GM12878 (cell line): Measurements from ENCODE around the gene PARP6. TPM values are rescaled to one million over a fixed set of nuclear protein-coding genes. Genes with fewer than 3 reads are reported as not detected.

Source experiments
- ATF7 ChIP-seq: fragments of 450-650 bp; IDR thresholded peaks from 2 replicates; pipeline ENCODE4 v1.6.1; 2016; ENCODE audit warnings: low read depth, mild to moderate bottlenecking
- BACH1 ChIP-seq: fragments of 450-650 bp; IDR thresholded peaks from 2 replicates; pipeline ENCODE4 v1.6.1; 2017; ENCODE audit warnings: mild to moderate bottlenecking, borderline replicate concordance
- BRCA1 ChIP-seq: IDR thresholded peaks from 2 replicates; pipeline ENCODE4 v1.6.1; 2011; ENCODE audit warnings: low read depth, low read length, improper control_type of control experiment
- E4F1 ChIP-seq: fragments of 450-650 bp; IDR thresholded peaks from 2 replicates; pipeline ENCODE4 v1.6.1; 2018; ENCODE audit warnings: borderline replicate concordance, mild to moderate bottlenecking; ENCODE audit not compliant: partially characterized antibody
- FOS ChIP-seq: IDR thresholded peaks from 3 replicates; pipeline ENCODE4 v1.6.1; 2011; ENCODE audit warnings: borderline replicate concordance; ENCODE audit not compliant: insufficient read length; ENCODE audit errors: extremely low read depth
- JUNB ChIP-seq: IDR thresholded peaks from 2 replicates; pipeline ENCODE4 v1.6.1; 2016; ENCODE audit warnings: antibody characterized with exemption, mild to moderate bottlenecking
- MEF2B ChIP-seq: fragments of 450-650 bp; IDR thresholded peaks from 2 replicates; pipeline ENCODE4 v1.6.1; 2018; ENCODE audit warnings: mild to moderate bottlenecking, moderate library complexity; ENCODE audit not compliant: partially characterized antibody, poor library complexity, severe bottlenecking
- MXI1 ChIP-seq: fragments of 150-350 bp; IDR thresholded peaks from 2 replicates; pipeline ENCODE4 v1.6.1; 2011; ENCODE audit warnings: low read depth, mild to moderate bottlenecking, inconsistent platforms, low read length, improper control_type of control experiment
- NFYB ChIP-seq: IDR thresholded peaks from 2 replicates; pipeline ENCODE4 v1.6.1; 2011; ENCODE audit warnings: low read depth, mild to moderate bottlenecking, low read length, improper control_type of control experiment, moderate library complexity; ENCODE audit not compliant: insufficient read depth
- NR2F1 ChIP-seq: fragments of 450-650 bp; conservative IDR thresholded peaks from 2 replicates; pipeline ENCODE4 v1.6.1; 2017; ENCODE audit warnings: mild to moderate bottlenecking
- NRF1 ChIP-seq: conservative IDR thresholded peaks from 2 replicates; pipeline ENCODE4 v1.6.1; 2011; ENCODE audit warnings: mild to moderate bottlenecking, low read depth, low read length, improper control_type of control experiment
- PML ChIP-seq: IDR thresholded peaks from 2 replicates; pipeline ENCODE4 v1.6.1; 2012; ENCODE audit warnings: low read length, inconsistent platforms
- RELA ChIP-seq: fragments of 450-650 bp; IDR thresholded peaks from 2 replicates; pipeline ENCODE4 v1.8.0; 2014; ENCODE audit warnings: borderline replicate concordance; ENCODE audit not compliant: partially characterized antibody
- RFX5 ChIP-seq: IDR thresholded peaks from 2 replicates; pipeline ENCODE4 v1.6.1; 2011; ENCODE audit warnings: low read depth, low read length, improper control_type of control experiment
- RUNX3 ChIP-seq: IDR thresholded peaks from 2 replicates; pipeline ENCODE4 v1.6.1; 2012; ENCODE audit warnings: low read length, inconsistent platforms
- SIN3A ChIP-seq: IDR thresholded peaks from 2 replicates; pipeline ENCODE4 v1.6.1; 2012; ENCODE audit warnings: low read depth, low read length, improper control_type of control experiment
- SIX5 ChIP-seq: IDR thresholded peaks from 2 replicates; pipeline ENCODE4 v1.6.1; 2011; ENCODE audit warnings: mild to moderate bottlenecking, low read depth, low read length, moderate library complexity; ENCODE audit not compliant: severe bottlenecking
- SMAD5 ChIP-seq: IDR thresholded peaks from 2 replicates; pipeline ENCODE4 v1.6.1; 2016; ENCODE audit warnings: antibody characterized with exemption, low read depth
- USF2 ChIP-seq: IDR thresholded peaks from 2 replicates; pipeline ENCODE4 v1.6.1; 2011; ENCODE audit warnings: low read depth, low read length, improper control_type of control experiment, borderline replicate concordance
- WRNIP1 ChIP-seq: IDR thresholded peaks from 2 replicates; pipeline ENCODE4 v1.6.1; 2011; ENCODE audit warnings: low read depth, low read length, improper control_type of control experiment, borderline replicate concordance
- ZBTB33 ChIP-seq: fragments of 450-650 bp; IDR thresholded peaks from 2 replicates; pipeline ENCODE4 v1.6.1; 2017; ENCODE audit warnings: mild to moderate bottlenecking
- ZNF592 ChIP-seq: fragments of 450-650 bp; IDR thresholded peaks from 2 replicates; pipeline ENCODE4 v1.6.1; 2017; ENCODE audit warnings: mild to moderate bottlenecking, moderate library complexity
- polyA plus RNA-seq, 11 experiments: library from polyadenylated mRNA; depleted of rRNA in 4 of 11; unstranded in 6 of 11; stranded (reverse) in 5 of 11; fragments of >200 nt; fragmentation: Nextera tagmentation in 4 of 11; fragmentation: Illumina TruSeq in 1 of 11; extraction: Ambion mirVana in 4 of 11; extraction: Trizol in 1 of 11; gene quantifications; 1 replicate in 1 of 11; 2 replicates in 10 of 11; pipeline versions ENCODE4 v1.2.1 to v1.2.3, GENCODE V29; 2011 to 2016; ENCODE audit warnings: inconsistent platforms in 2 of 11, missing spikeins in 2 of 11, low read depth in 1 of 11
- total RNA-seq, 4 experiments: library from RNA; depleted of rRNA in 3 of 4; stranded (reverse); fragments of >200 nt in 3 of 4; fragmentation: Illumina TruSeq in 1 of 4; extraction: Trizol in 1 of 4; gene quantifications; 2 replicates each; pipeline versions ENCODE4 v1.2.1 to v1.2.3, GENCODE V29; 2013 to 2021

Gene PARP6
- total and polyA plus RNA-seq, 10 of the 15 experiments (the other 5 are each of a cell fraction or from before 2014, with no cell fraction given): 14.3 to 73.5 (median 26.9) TPM

DNA sequence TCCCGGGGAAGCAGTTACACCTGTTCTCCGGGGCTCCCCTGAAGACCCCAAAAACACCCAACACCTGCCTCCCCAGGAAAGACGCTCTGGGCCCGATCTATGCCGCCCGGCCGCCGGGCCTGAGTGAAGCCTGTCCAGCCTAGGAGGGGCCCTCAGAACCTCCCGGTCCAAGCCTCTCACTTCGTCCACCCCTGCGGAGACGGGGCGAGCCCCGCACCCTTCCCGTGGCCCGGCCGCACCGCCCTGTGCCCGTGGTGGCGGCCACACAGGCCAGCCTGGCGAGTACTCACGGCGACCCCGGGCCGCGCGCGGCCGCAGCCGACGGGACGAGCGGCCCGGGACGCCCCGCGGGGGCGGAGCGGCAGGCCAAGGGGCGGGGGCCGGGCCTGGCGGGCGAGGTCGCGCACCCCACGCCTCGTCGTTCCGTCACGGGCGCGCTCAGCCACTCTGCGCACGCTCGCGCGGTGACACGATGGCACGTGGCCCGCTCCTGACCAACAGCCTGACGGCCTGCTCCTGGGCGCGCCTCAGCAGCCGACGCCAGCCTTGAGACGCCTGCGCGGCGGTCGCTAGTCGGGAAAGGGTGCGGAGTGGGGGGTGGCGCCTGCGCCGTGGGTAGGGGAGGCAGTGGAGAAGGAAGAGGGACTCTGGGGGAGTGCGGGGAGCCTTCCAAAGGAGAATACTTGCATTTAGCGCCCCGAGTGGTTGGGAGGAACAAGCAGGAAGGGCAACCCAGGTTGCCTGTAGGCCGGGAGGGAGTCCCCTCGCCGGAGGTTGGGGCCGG, at the start of gene PARP6 (continued):
- no peak for TF ChIP-seq WRNIP1
- TF ChIP-seq SIX5: no peak
- no peak for TF ChIP-seq BRCA1
- no peak for TF ChIP-seq ATF7
- no peak for TF ChIP-seq RFX5
- TF ChIP-seq SMAD5: no peak
- TF ChIP-seq NRF1: peak; percentile 90
- peak; percentile 26 for TF ChIP-seq RUNX3
- TF ChIP-seq PML: no peak
- TF ChIP-seq RELA: peak; percentile 87
- peak; percentile 89 for TF ChIP-seq USF2
- TF ChIP-seq MXI1: no peak
- TF ChIP-seq MEF2B: no peak
- no peak for TF ChIP-seq FOS
- peak; percentile 58; the same call in 1 of the 2 replicates for TF ChIP-seq NFYB
- TF ChIP-seq NR2F1: peak; percentile 93
- no peak; the same call in 1 of the 2 replicates for TF ChIP-seq SIN3A
- TF ChIP-seq ZBTB33: no peak
- no peak for TF ChIP-seq ZNF592
- TF ChIP-seq JUNB: no peak
- TF ChIP-seq BACH1: peak; percentile 90
- TF ChIP-seq E4F1: peak; percentile 24
